ENCODE data around the gene PATL1.

DNA sequence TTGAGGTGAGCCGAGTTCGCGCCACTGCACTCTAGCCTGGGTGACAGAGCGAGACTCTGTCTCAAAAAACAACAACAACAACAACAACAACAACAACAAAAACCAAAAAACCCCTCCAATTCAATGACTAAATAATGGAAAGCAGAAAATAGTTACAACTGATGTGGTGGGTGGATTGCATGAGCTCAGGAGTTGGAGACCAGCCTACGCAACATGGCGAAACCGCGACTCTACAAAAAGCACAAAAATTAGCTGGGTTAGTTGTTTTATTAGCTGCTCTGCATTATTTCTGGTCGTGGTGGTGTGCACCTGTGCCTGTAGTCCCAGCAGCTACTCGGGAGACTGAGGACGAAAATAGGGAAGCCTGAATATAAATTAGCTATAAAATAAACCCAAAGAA lies 2.6 kb upstream of the PATL1 start:
- TF ChIP-seq, protein P1, sequence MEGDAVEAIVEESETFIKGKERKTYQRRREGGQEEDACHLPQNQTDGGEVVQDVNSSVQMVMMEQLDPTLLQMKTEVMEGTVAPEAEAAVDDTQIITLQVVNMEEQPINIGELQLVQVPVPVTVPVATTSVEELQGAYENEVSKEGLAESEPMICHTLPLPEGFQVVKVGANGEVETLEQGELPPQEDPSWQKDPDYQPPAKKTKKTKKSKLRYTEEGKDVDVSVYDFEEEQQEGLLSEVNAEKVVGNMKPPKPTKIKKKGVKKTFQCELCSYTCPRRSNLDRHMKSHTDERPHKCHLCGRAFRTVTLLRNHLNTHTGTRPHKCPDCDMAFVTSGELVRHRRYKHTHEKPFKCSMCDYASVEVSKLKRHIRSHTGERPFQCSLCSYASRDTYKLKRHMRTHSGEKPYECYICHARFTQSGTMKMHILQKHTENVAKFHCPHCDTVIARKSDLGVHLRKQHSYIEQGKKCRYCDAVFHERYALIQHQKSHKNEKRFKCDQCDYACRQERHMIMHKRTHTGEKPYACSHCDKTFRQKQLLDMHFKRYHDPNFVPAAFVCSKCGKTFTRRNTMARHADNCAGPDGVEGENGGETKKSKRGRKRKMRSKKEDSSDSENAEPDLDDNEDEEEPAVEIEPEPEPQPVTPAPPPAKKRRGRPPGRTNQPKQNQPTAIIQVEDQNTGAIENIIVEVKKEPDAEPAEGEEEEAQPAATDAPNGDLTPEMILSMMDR (conservative IDR thresholded peaks at IDR 0.05; ENCODE audit: low read depth, low read length), result no peak
- TF ChIP-seq MXI1 (IDR thresholded peaks at IDR 0.05; ENCODE audit: borderline replicate concordance, low read depth, low read length) (no peak), POLR2A (IDR thresholded peaks at IDR 0.05; ENCODE audit: low read depth, low read length) (no peak), RCOR1 (IDR thresholded peaks at IDR 0.05; ENCODE audit: insufficient replicate concordance, low read length) (no peak), FOS (IDR thresholded peaks at IDR 0.05; ENCODE audit: low read depth, low read length) (no peak), CHD1 (IDR thresholded peaks at IDR 0.05; ENCODE audit: low read depth, low read length) (no peak), MAZ (IDR thresholded peaks at IDR 0.05; ENCODE audit: borderline replicate concordance, low read depth, low read length) (no peak), BHLHE40 (IDR thresholded peaks at IDR 0.05; ENCODE audit: low read depth, low read length) (no peak)
